GM19240 (cell line): ENCODE measurements around the gene CALHM2.
A peak's percentile ranks its signal among the peaks of the same experiment; 100 is the strongest.
"Not testable (repeated sequence)": the region's sequence is repeated elsewhere in the genome, so short reads cannot be mapped to it uniquely, and the experiment has no call there.

ENCODE experiments used
- DNase-seq: peaks from one replicate; pipeline ENCODE4 v3.0.0; 2011; ENCODE audit warnings: low spot score; ENCODE audit not compliant: insufficient read length

CALHM2 gene

GRCh38 chr10:103417601-103418000, 34.6 kb downstream of the CALHM2 start:
- no peak for DNase-seq

GRCh38 chr10:103417148-103417469, 35.1 kb downstream of the CALHM2 start:
- DNase-seq = not testable (repeated sequence)

- DNase-seq = peak; percentile 32
These were observed 35.6 kb downstream of the CALHM2 start for GRCh38 chr10:103416436-103417147.

- no peak for DNase-seq
These were observed 36.6 kb downstream of the CALHM2 start for GRCh38 chr10:103415581-103415980.

GRCh38 chr10:103413564-103413963, 38.6 kb downstream of the CALHM2 start:
- DNase-seq = no peak

GRCh38 chr10:103397191-103397825, 54.9 kb downstream of the CALHM2 start:
- DNase-seq = no peak

- DNase-seq = no peak
These were observed 55.4 kb downstream of the CALHM2 start for GRCh38 chr10:103396789-103397087.
